Measurements from ENCODE around the gene TOMT. TPM values are rescaled to one million over a fixed set of nuclear protein-coding genes. Genes with fewer than 3 reads are reported as not detected.
A peak's percentile ranks its signal among the peaks of the same experiment; 100 is the strongest.

Gene TOMT
- total and polyA plus RNA-seq, 2 of the 4 experiments (the other 2 are of a cell fraction): not detected

- H3K4me3 ChIP-seq (ENCODE audit: insufficient read depth, low read depth, low read length): no peak overlapping the region
- H4K8ac ChIP-seq (ENCODE audit: low read depth in 2 of 2, low read length in 2 of 2): peak overlapping the region in 1 of 2 experiments; percentile 25; a peak in 1 of 4 replicates
- ATAC-seq (ENCODE audit: low read depth) (no peak), DNase-seq (no peak)
- H2AK5ac ChIP-seq (ENCODE audit: low read depth, low read length): 0 out of 2 replicates have a peak overlapping the region, but pooled peaks have one; percentile 33
- in situ Hi-C loops (cut with MboI; ENCODE audit: low sequenced_read_pairs): no loop called here
- ChIA-PET CTCF (interaction anchor here (0.6 to 2.3 kb wide), 3 partner anchors 9 to 314 kb away, joined by 4 to 10 read pairs (median 8); no protein-coding TSS in a partner anchor), POLR2A (ENCODE audit: unreplicated experiment) (interaction anchor here (0.5 to 0.7 kb wide), 2 partner anchors 61 to 86 kb away, joined by 6 to 10 read pairs; no protein-coding TSS in a partner anchor)
- no peak overlapping the region for H4K5ac ChIP-seq (ENCODE audit: low read depth, low read length)
- no peak overlapping the region; the same call in 1 of the 2 replicates for H3K9ac ChIP-seq (ENCODE audit: low read depth, low read length)
- intact Hi-C loops (cut with micrococcal nuclease): loop anchor here (5.0 kb wide), 1 partner anchor 82 kb away; no protein-coding TSS in a partner anchor
- H3K23ac ChIP-seq (ENCODE audit: low read depth, low read length): peak overlapping the region; percentile 35; the same call in 1 of the 2 replicates
- H4K91ac ChIP-seq (ENCODE audit: insufficient read depth, low read depth, low read length): no peak overlapping the region
- peak overlapping the region; percentile 71 for H2AK9ac ChIP-seq (replicated peaks; ENCODE audit: low read depth, low read length, poor library complexity)
- peaks cover 34 to 66% of the 10 kb centered on the region in 2 experiments for H3K79me1 ChIP-seq (ENCODE audit: low read depth in 1 of 2, low read length in 2 of 2)
- TF ChIP-seq FOS (IDR thresholded peaks at IDR 0.05; ENCODE audit: low read depth, low read length) (no peak), BHLHE40 (IDR thresholded peaks at IDR 0.05; ENCODE audit: low read depth, low read length) (no peak), MAZ (IDR thresholded peaks at IDR 0.05; ENCODE audit: borderline replicate concordance, low read depth, low read length) (no peak), CTCF (conservative IDR thresholded peaks at IDR 0.05; ENCODE audit: low read depth, low read length) (no peak), USF2 (IDR thresholded peaks at IDR 0.05; ENCODE audit: low read depth, low read length) (no peak), RCOR1 (IDR thresholded peaks at IDR 0.05; ENCODE audit: insufficient replicate concordance, low read length) (no peak), CHD1 (IDR thresholded peaks at IDR 0.05; ENCODE audit: low read depth, low read length) (no peak), NFE2L2 (IDR thresholded peaks at IDR 0.05; ENCODE audit: low read depth, low read length) (no peak), MAFK (IDR thresholded peaks at IDR 0.05; ENCODE audit: low read depth, low read length) (no peak)
- H2BK120ac ChIP-seq (ENCODE audit: low read depth, low read length): no peak overlapping the region
- WGBS, 2 experiments (ENCODE audit: extremely low coverage in 2 of 2, insufficient read length in 1 of 2): 100% methylated on average over 1 of the region's 1 CpG; no CpG with 5 or more reads in 1 of the 2 experiments
- H3K56ac ChIP-seq (ENCODE audit: extremely low read depth, insufficient read depth, low read length): no peak overlapping the region
- no peak overlapping the region for H3K4me2 ChIP-seq (ENCODE audit: low read depth, low read length)
- no peak overlapping the region for H3K27ac ChIP-seq (ENCODE audit: insufficient read depth, low read length)
- H3K9me1 ChIP-seq (ENCODE audit: insufficient read depth, low read length): peaks cover 35% of the 10 kb centered on the region
- dilution Hi-C loops (cut with HindIII; ENCODE audit: low sequenced_read_pairs, unreplicated experiment): no loop called here
- H3K36me3 ChIP-seq (ENCODE audit: control insufficient read depth, insufficient read depth, low read length): peaks cover 37% of the 10 kb centered on the region
- H3K9me3 ChIP-seq (ENCODE audit: control insufficient read depth, insufficient read depth, low read length): no peaks in the 10 kb centered on the region
- no peaks in the 10 kb centered on the region for H3K27me3 ChIP-seq (ENCODE audit: control insufficient read depth, insufficient read depth, low read length)
- no peak overlapping the region for H2BK15ac ChIP-seq (ENCODE audit: low read depth, low read length)
- no peak overlapping the region for H2AFZ ChIP-seq (replicated peaks; ENCODE audit: low read length, poor library complexity)
- H2BK5ac ChIP-seq (ENCODE audit: low read depth, low read length, poor library complexity, severe bottlenecking): no peak overlapping the region
- H2BK20ac ChIP-seq (ENCODE audit: low read depth, low read length): no peak overlapping the region
- no peak overlapping the region for H3K4ac ChIP-seq (ENCODE audit: low read depth, low read length)
- H3K18ac ChIP-seq (ENCODE audit: low read depth, low read length): no peak overlapping the region
- H4K20me1 ChIP-seq (ENCODE audit: insufficient read depth, low read length): no peaks in the 10 kb centered on the region; the same call in 1 of the 2 replicates
- no TSS peak for BruUV-seq (replicated peaks)
- peaks cover 9% of the 10 kb centered on the region for H3K4me1 ChIP-seq (ENCODE audit: control insufficient read depth, insufficient read depth, low read length)
- no peak overlapping the region for H3K14ac ChIP-seq (replicated peaks; ENCODE audit: low read depth, low read length)
These were observed 5.3 kb upstream of the TOMT start for GRCh38 chr11:72100462-72100861.

All from IMR-90 (cell line).